Activated CD8-positive, alpha-beta memory T cell treated with anti-CD3 and anti-CD28 coated beads, Interleukin-2, amount 50 U/mL, for 1 hour (primary cell): Measurements from ENCODE around the gene CHI3L1.

Experiments used
- DNase-seq: peaks from one replicate; pipeline ENCODE4 v3.0.0-alpha.2; 2020; ENCODE audit errors: extremely low read depth

Gene CHI3L1

DNA sequence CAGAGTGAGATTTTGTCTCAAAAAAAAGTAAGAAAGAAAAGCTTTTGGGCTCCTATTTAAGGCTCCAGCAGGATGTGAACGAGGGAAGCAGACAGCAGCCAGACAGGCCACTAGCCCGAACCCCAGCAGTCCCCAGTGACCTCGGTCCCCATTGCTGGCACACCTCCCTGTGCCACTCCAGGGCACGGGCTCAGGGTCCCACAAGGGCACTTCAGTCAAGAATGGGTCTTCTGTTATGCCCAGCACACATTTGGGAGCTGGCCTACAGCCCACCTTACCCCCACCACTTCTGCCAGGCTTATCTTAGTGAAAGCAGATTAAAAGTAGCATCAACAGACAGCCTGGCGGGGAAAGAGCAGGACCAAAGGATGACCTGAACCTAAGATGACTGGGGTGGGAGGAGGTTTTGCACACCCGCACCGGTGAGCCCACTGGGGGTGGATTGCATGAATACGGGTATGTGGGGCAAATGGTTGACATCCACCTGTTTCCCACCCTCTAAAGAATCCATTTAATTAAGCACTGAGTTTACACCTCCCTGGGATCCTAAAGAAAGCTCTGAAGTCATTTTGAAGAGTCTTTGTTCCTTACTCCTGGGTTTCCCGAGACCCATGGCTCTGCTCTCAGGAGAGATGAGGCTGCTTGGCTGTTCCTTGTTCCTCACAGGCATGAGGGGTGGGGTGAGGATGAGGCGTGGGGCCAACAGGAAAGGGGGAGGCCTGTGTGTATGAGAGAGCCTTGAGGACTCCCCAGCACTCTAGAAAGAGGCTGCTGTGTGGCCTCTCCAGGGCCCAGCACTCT, 4.7 kb downstream of the CHI3L1 start:
- no peak for DNase-seq

GRCh38 chr1:203180611-203181330, 5.7 kb downstream of the CHI3L1 start:
- no peak for DNase-seq

DNA sequence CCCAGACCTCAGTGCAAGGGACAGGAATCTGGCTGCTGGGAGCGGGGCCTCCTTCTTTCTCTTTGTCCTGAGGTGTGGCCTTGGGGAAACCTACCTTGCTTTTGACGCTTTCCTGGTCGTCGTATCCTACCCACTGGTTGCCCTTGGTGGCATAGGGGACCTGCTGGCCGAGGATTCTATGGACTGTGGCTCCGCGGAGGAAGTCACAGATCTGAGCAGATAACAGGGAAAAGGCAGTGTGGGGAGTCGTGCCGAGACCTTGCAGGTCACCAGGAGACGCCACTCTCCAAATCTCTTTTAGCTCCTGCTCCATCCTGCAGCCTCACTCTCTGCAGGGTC, 6.9 kb downstream of the CHI3L1 start:
- no peak for DNase-seq

DNA sequence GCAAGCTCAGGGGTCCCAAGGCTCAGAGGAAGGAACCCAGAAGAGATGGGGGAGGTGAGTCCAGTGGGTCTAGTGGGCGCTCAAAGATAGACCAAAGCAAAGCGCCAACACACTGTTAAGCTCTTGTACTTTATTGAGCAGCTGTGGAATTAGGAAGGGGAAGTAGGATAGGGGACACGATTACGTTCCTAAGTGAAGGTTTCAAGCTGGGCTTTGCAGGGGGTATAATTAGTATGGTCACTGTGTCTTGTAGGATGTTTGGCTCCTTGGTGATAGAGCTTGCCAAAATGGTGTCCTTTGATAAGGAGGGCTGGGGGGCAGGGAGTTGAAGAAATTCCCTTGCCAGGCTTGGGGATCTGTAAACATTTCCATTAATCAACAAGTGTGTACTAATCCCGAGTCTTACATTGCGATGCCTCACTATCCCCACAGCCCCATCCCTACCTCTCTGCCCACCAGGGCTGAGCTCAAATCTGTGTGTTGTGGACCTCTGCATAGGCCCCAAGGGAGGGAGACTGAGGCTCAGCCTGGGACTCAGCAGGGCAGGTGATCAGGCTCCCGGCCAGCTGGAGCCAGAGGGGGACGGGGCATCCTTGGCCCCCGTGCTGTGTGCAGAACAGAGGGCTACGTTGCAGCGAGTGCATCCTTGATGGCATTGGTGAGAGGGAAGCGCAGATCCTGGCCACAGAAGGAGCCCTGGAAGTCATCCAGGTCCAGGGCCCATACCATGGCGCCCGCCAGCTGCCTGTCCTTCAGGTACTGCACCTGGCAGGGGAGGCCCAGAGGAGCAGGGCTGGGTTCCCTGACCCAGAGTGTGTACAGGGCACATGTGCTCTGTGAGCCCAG, 7.5 kb downstream of the CHI3L1 start:
- DNase-seq: no peak

- DNase-seq: no peak
Measured at GRCh38 chr1:203178083-203178482, 8.4 kb downstream of the CHI3L1 start.

DNA sequence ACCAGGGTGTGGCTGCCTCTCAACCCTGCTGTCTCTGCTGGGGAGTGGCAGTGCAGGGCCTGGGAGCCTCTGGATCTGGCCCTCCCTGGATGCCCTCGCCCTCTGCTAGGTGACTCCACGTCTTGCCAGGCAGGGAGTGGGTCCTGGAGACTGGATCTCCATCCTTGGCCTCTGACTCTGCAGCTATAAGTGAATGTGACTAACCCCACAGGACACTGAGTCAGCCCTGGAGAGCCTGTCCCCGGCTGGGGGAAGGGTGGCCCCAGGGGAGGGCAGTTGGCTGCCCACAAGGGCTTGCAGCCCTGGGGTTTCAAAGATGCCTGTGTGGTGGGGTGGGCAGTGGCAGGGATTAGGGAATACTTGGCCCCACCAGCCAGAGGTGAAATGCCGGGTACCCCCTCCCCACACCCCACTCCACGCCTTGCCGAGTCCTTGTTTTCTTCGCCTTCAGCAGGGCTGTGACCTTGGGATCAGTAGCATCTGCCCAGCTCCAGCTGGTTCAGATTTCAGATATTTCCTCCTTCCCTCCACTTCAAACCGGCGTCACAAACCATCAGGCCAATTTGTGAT, 8.9 kb downstream of the CHI3L1 start:
- DNase-seq: no peak

DNA sequence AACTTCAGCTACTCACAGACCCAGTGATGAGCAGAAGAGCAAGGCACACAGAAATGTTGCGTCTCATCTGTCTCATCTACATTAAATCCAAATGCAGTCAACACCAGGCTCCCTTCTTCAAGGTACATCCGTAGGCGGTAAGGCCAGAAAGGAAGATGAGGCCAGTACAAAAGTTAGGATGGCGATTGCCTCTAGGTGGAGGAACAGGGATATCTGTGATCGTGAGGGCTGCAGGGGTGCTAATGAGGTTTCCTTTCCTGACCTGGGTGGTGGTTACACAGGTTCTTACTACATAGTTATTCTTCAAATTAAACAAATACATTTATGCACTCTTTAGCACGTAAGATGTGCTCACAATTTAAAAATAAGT, 9.5 kb downstream of the CHI3L1 start:
- no peak for DNase-seq

GRCh38 chr1:203176273-203177035, 10.1 kb downstream of the CHI3L1 start:
- DNase-seq: no peak

DNA sequence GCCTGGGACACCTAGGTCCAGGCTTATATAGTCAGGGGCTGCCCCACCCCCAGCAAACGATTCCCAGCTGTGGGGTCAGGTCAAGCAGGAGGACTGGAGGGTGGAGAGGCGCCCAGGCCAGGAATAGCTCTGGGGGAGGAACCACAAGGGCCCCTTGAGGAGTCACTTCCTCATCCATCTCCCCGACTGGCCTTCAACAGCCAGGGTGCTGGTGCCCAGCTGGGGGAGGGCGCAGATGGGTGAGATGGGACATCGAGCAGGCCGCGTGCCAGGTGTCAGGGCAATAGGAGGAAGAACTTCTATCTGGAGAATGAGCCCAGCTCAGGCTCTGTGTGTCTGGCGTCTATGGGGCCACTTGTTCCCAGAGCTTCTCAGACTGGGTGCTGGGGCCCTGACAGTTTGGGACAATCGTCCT, 10.7 kb downstream of the CHI3L1 start:
- no peak for DNase-seq

GRCh38 chr1:203175237-203175826, 11.2 kb downstream of the CHI3L1 start, which contains the start of gene MYBPH:
Gene MYBPH, minus strand, starts transcription at chr1:203175826. Its CDS starts 71 bp downstream, at chr1:203175755.
- DNase-seq: no peak

DNA sequence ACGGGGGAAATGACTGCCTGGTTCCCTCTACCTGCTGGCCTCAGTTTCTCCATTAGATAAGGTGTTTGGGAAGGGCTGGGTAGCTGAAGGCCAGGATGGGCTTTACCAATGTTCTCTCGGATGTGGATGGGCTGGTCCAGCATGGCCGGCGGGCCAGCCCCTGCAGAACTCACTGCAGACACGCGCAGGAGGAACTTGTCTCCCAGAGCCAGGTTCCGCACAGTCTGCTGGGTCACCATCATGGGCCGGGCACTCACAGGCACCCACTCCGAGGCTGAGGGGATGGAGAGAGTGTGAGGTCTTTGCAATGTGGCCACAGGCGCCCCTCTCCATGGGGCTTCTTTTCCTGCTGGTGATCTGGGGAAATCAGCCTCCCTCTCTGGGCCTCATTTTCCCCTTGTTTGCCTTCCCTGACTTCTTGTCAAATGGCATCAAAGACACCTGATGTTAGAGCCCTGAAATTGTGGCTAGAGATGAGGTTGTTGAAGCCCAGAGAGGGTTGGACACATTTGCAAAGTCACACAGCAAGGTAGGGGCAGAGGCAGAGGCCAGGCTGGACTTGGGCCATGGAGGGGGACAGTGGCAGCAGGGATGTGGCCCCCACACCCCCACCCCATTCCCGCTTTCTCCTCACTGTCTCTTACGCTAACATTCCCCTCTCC, 12.0 kb downstream of the CHI3L1 start:
- no peak for DNase-seq

- DNase-seq: no peak
Measured at GRCh38 chr1:203173566-203173965, 12.9 kb downstream of the CHI3L1 start.

DNA sequence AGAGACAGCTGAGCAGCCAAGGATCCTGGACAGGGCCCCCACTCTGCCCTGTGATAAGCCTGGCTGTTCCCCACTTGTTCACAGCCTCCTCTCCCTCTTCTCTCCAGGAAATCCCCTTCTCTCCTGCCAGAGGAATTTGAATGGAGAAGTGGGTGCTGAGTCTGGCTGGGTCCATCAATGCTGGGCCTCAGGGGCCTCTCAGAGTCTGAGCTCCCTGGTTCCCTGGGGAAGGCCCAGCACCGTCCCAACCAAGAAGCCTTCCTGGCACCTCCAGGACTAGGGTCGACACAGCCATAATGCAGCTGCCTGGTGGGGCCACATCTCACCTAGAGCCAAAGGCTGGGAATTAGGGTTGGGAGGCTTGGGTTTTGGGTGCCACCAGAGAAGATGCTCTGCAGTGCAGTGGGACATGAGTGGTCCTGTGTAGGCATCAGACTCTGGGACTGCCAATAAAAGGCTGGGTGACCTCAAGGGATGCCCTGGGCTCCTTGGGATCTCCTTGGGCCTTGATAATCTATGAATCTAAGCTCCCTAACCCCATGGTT, 13.4 kb downstream of the CHI3L1 start:
- no peak for DNase-seq

DNA sequence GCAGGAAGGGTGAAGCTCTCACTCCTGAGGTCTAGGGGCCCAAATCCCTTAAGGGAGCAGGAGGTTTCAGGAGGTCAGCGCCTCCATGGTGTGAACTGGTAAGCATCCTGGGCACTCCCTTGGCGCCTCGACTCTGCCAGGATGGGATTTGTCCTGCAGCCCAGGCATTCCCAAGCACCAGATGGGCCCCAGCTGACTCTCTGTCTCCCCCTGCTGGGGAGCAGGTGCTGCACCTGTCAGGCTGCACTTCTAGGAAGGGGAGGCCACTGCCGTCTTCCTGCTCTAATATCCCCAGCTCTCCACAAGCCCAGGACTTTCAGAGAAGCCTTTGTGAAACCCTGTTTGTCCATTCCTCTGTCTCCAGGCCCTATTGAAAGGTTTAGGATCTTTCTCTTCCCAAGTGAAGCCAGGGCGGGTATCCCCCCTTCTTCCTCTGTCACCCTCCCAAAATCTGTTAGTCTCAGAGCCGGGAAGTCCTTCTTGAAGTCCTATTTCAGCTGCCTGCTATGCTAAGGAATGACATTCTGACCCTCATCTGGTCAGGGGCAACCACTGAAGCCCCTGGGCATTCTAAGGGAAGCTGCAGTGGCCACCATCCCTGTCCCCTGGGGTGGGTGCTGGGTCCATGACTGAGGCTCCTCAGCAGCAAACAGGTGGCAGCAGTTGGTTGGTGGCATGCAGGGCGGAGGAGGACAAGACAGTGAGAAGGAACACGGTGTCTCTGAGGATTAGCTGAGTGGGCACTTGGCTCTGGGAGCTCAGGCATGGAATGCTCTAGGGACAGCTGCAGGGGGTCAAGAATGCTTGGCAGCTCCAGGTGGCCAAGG, 14.1 kb downstream of the CHI3L1 start:
- no peak for DNase-seq

- DNase-seq: no peak
Measured at GRCh38 chr1:203171341-203172183, 14.9 kb downstream of the CHI3L1 start.

DNA sequence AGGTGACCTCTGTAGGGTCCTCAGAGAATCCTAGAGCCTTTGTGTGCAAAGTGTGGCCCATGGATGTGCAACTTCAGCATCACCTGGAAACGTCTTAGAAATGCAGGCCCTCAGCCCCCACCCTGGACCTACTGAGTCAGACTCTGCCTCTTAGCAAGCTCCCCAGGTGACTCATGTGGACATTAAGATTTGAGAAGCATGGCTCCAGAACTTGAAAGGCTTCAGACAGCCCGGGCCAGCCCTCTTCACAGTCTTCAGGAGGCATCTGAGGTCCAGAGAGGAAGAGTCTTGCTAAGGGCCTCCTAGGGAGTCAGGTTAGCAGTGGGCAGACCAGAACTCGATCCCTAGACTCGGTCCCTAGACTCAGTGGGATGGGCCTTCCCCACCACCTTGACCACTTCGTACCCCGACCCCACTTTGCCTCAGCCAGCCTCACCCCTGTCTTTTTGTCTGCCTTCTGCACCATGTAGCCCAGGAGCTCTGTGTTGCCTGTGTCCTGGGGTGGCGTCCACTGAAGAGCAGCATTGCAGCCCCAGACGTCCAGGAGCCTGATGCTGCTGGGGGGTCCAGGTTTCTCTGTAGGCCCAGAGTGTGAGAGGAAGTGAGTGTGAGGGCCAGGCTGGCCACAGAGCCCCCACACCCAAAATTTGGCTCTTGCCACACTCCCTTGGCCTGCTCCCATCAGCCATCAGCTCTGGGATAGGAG, 15.7 kb downstream of the CHI3L1 start:
- no peak for DNase-seq

DNA sequence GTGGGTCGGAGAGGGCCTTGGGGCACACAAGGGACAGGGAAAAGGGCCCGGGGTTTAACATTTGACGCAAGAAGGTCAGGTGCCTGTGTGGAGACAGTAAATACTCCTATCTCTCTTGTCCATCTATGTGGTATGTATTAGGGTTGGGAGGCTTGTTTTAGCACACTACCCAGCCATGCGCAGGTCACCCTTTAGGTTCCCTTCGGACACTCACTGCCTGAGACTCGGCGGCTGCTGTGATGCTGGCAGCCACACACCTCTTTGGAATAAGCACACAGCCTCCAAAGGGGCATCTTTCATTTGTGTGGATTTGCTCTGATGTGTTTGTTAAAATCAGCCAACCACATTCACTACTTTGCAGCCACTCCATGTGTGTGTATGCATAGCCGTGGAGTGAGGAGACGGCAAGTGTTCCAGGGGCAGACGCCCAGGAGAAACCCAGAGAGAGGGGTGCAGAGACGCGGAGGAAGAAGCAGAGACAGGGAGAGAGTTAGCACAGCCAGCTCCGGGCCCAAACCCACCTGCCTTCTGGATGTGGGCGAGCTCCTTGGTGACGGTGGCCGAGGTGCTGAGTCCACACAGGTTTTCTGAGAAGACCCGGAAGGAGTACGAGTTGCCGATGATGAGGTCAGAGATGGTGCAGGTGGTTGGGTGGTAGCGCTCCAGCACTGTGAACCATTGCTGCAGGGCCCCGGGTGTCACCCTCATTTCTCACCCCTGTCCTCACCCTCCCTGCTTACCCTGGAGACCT, 16.6 kb downstream of the CHI3L1 start:
- DNase-seq: no peak
